Measurements from ENCODE around the gene CUX1. TPM values are rescaled to one million over a fixed set of nuclear protein-coding genes. Genes with fewer than 3 reads are reported as not detected.

CUX1 gene
- total and polyA plus RNA-seq, 5 donors, result 54.1 to 146 (median 109) TPM

DNA sequence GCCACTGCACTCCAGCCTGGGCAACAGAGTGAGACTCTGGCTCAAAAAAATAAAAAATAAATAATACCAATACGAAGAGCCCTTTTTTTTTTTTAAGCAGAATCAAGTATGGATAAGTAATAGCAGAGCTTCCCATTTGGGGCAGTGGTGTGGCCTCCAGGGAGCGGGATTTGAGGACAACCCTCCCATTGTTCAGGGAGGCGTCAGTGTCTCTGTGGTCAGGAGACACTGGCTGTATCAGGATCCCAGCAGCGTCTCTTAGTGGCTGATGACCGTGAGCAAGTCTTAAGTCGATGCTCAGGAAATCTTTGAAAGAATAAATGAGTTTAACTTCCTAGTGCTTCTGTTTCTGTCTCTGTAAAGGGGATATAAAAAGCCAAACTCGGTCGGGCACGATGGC lies 444.0 kb downstream of the CUX1 start:
- peak in 1 of 3 donors; percentile 27 for DNase-seq
- Histone ChIP-seq H3K4me1 (ENCODE audit: control insufficient read depth, insufficient read depth, low read length) (no peaks in the 10 kb centered on the region), H3K27ac (ENCODE audit: low read length) (no peak overlapping the region), H3K4me3 (ENCODE audit: low read length) (no peak overlapping the region), H3K27me3 (ENCODE audit: control insufficient read depth, insufficient read depth) (no peaks in the 10 kb centered on the region), H3K9me3 (ENCODE audit: control insufficient read depth, low read length) (no peaks in the 10 kb centered on the region)
- 78% methylated on average over 9 of the region's 9 CpGs for WGBS
- intact Hi-C loops (cut with DNase I), result no loop called here
- no peak for ATAC-seq

- WGBS, result 89% methylated on average over 13 of the region's 13 CpGs
- DNase-seq (peak in 1 of 3 donors; percentile 30), ATAC-seq (no peak)
- Histone ChIP-seq H3K9me3 (ENCODE audit: control insufficient read depth, low read length) (no peaks in the 10 kb centered on the region), H3K4me3 (ENCODE audit: low read length) (no peak overlapping the region), H3K27me3 (ENCODE audit: control insufficient read depth, insufficient read depth) (no peaks in the 10 kb centered on the region), H3K4me1 (ENCODE audit: control insufficient read depth, insufficient read depth, low read length) (no peaks in the 10 kb centered on the region), H3K27ac (ENCODE audit: low read length) (no peak overlapping the region)
- intact Hi-C loops (cut with DNase I), result no loop called here
Observed at GRCh38 chr7:102262546-102262945, 445.1 kb downstream of the CUX1 start.

DNA sequence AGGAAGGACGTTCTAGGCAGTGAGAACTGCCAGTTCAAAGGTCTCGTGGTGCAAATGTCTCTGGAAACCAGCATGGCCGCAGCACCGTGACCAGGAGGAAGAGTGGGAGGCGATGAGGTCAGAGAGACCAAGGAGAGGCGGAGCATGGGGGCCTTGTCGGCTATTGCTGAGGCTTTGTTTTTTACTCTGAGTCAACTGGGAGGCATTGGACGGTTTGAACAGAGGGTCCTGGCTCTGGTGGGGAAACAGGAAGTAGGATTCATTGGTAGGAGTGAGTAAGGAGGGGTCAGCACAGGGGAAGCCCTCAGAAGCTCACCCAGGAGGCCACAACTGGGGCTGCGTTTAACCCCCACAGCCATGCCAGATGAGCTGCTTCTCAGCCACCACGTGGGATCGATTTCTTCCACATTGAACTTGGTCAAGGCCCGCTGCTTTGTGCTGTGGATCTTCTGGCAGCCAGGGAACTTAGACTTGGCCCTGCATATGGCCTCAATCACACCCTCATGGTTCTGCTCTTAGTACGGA lies 447.0 kb downstream of the CUX1 start:
- Histone ChIP-seq H3K4me3 (ENCODE audit: low read length) (no peak overlapping the region), H3K27ac (ENCODE audit: low read length) (no peak overlapping the region), H3K4me1 (ENCODE audit: control insufficient read depth, insufficient read depth, low read length) (no peaks in the 10 kb centered on the region), H3K9me3 (ENCODE audit: control insufficient read depth, low read length) (no peaks in the 10 kb centered on the region), H3K27me3 (ENCODE audit: control insufficient read depth, insufficient read depth) (no peaks in the 10 kb centered on the region)
- 72% methylated on average over 13 of the region's 13 CpGs for WGBS
- intact Hi-C loops (cut with DNase I), result no loop called here
- no peak for ATAC-seq
- DNase-seq, result peak in 1 of 3 donors; percentile 17

GRCh38 chr7:102266541-102266940 lies 449.1 kb downstream of the CUX1 start:
- Histone ChIP-seq H3K9me3 (ENCODE audit: control insufficient read depth, low read length) (no peaks in the 10 kb centered on the region), H3K27me3 (ENCODE audit: control insufficient read depth, insufficient read depth) (no peaks in the 10 kb centered on the region), H3K4me3 (ENCODE audit: low read length) (no peak overlapping the region), H3K4me1 (ENCODE audit: control insufficient read depth, insufficient read depth, low read length) (no peaks in the 10 kb centered on the region), H3K27ac (ENCODE audit: low read length) (no peak overlapping the region)
- WGBS, result 79% methylated on average over 14 of the region's 14 CpGs
- ATAC-seq (no peak), DNase-seq (peak in 1 of 3 donors; percentile 27)
- intact Hi-C loops (cut with DNase I), result no loop called here

GRCh38 chr7:102268635-102269034 lies 451.2 kb downstream of the CUX1 start:
- no peak for ATAC-seq
- WGBS, result 91% methylated on average over 10 of the region's 10 CpGs
- intact Hi-C loops (cut with DNase I), result no loop called here

DNA sequence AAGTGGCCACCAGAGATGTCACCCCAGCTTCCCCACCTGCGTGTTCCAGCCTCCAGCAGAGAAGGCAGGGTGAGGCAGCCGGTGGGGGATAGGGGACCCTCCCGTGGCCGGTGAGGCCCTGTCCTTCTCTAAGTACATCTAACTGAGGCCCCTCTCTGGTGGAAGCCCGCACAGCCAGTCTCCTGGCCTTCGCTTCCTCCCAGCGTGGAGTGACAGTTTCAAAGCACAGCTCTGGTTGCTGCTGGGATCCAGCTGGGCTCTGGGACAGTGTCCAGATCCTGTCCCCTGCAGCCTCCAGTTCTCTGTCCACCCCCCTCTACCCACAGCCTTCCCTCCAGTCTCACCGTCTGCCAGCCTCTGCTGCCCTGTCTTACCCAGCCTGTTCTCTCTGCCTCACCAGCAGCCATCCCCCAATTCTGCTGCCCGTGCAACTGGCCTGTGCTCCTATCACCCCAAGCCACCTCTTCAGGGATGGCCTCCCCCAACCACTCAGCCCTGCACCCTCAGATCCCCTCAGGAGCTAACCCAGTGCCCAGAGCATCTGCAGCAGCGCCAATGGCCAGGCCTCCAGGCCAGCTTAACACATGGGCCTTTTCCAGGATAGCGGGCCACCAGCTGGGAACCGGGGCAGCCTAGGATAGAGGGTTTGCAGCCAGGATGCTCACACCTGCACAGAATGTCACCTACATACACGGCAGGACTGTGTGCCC lies 452.9 kb downstream of the CUX1 start:
- Histone ChIP-seq H3K27me3 (ENCODE audit: control insufficient read depth, insufficient read depth) (no peaks in the 10 kb centered on the region), H3K4me3 (ENCODE audit: low read length) (no peak overlapping the region), H3K27ac (ENCODE audit: low read length) (no peak overlapping the region), H3K9me3 (ENCODE audit: control insufficient read depth, low read length) (no peaks in the 10 kb centered on the region), H3K4me1 (ENCODE audit: control insufficient read depth, insufficient read depth, low read length) (no peaks in the 10 kb centered on the region)
- DNase-seq, result peak in 1 of 3 donors; percentile 16
- no peak for ATAC-seq
- intact Hi-C loops (cut with DNase I), result loop anchor here (5.0 kb wide), 4 partner anchors 583 to 728 kb away; no protein-coding TSS in a partner anchor
- WGBS, result 68% methylated on average over 13 of the region's 13 CpGs

More at GRCh38 chr7:102268635-102269034, 451.2 kb downstream of the CUX1 start:
- peak in 1 of 3 donors; percentile 18 for DNase-seq
- Histone ChIP-seq H3K9me3 (ENCODE audit: control insufficient read depth, low read length) (no peaks in the 10 kb centered on the region), H3K27ac (ENCODE audit: low read length) (no peak overlapping the region), H3K27me3 (ENCODE audit: control insufficient read depth, insufficient read depth) (no peaks in the 10 kb centered on the region), H3K4me3 (ENCODE audit: low read length) (no peak overlapping the region), H3K4me1 (ENCODE audit: control insufficient read depth, insufficient read depth, low read length) (no peaks in the 10 kb centered on the region)

DNA sequence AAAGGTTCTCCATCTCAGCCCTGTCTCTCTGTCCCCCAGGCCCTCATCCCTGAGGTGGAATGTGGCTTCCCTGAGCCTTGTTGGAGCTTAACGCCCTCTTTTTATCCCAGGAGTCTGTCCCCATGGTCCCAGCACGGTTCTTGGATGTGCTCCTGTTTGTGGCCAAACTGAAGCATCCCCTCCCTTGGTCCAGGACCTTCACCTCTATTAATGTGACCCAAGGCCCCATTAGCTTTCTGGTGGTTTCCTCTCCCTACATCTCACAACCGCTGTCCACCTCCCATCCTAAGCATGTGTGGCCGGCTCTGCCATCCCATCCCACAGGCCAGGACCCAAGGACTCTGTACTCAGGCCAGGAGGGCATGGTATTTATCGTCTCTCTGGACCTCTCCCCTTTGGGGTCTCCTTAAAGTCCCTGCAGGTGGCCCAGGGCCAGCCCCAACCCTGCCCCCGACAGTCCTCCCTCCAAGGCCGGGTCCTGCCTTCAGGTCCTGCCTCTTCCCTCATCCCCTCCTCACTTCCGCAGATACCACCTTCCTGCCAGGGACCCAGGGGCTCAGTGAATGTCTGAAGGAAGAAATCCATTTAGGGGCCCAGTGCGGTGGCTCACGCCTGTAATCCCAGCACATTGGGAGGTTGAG lies 453.9 kb downstream of the CUX1 start:
- peak in 1 of 3 donors; percentile 23 for DNase-seq
- H3K4me3 ChIP-seq (ENCODE audit: low read length), result no peak overlapping the region

GRCh38 chr7:102272075-102272916 lies 454.9 kb downstream of the CUX1 start:
- Histone ChIP-seq H3K27me3 (ENCODE audit: control insufficient read depth, insufficient read depth) (no peaks in the 10 kb centered on the region), H3K9me3 (ENCODE audit: control insufficient read depth, low read length) (no peaks in the 10 kb centered on the region), H3K4me3 (ENCODE audit: low read length) (no peak overlapping the region), H3K27ac (ENCODE audit: low read length) (no peak overlapping the region), H3K4me1 (ENCODE audit: control insufficient read depth, insufficient read depth, low read length) (no peaks in the 10 kb centered on the region)
- intact Hi-C loops (cut with DNase I), result loop anchor here (2.0 to 5.0 kb wide), 5 partner anchors 585 to 730 kb away; no protein-coding TSS in a partner anchor
- WGBS, result 46% methylated on average over 21 of the region's 21 CpGs
- peak; percentile 83 to 94 (median 92) for DNase-seq
- ATAC-seq, result peak; percentile 87 to 88

More for the DNA sequence above, 453.9 kb downstream of the CUX1 start:
- no peak for ATAC-seq
- WGBS, result 92% methylated on average over 10 of the region's 10 CpGs
- intact Hi-C loops (cut with DNase I), result loop anchor here (5.0 kb wide), 4 partner anchors 584 to 729 kb away; no protein-coding TSS in a partner anchor
- no peaks in the 10 kb centered on the region for H3K4me1 ChIP-seq (ENCODE audit: control insufficient read depth, insufficient read depth, low read length)
- H3K27me3 ChIP-seq (ENCODE audit: control insufficient read depth, insufficient read depth), result no peaks in the 10 kb centered on the region
- H3K9me3 ChIP-seq (ENCODE audit: control insufficient read depth, low read length), result no peaks in the 10 kb centered on the region
- no peak overlapping the region for H3K27ac ChIP-seq (ENCODE audit: low read length)

- peak in 1 of 3 donors; percentile 35 for DNase-seq
- H3K9me3 ChIP-seq (ENCODE audit: control insufficient read depth, low read length), result no peaks in the 10 kb centered on the region
- intact Hi-C loops (cut with DNase I), result loop anchor here (2.0 to 5.0 kb wide), 5 partner anchors 586 to 731 kb away; no protein-coding TSS in a partner anchor
- H3K27ac ChIP-seq (ENCODE audit: low read length), result no peak overlapping the region
- no peaks in the 10 kb centered on the region for H3K27me3 ChIP-seq (ENCODE audit: control insufficient read depth, insufficient read depth)
- no peaks in the 10 kb centered on the region for H3K4me1 ChIP-seq (ENCODE audit: control insufficient read depth, insufficient read depth, low read length)
- 88% methylated on average over 16 of the region's 16 CpGs for WGBS
- H3K4me3 ChIP-seq (ENCODE audit: low read length), result no peak overlapping the region
- no peak for ATAC-seq
Observed at GRCh38 chr7:102272917-102273748, 455.7 kb downstream of the CUX1 start.

Measured in right cardiac atrium (tissue), 5 donors.